Cardiac atrium fibroblast (primary cell): ENCODE data around the gene FREM2. TPM values are rescaled to one million over a fixed set of nuclear protein-coding genes. Genes with fewer than 3 reads are reported as not detected.

Source experiments
- total RNA-seq: library from RNA; depleted of rRNA; stranded (reverse); fragments of >200 nt; gene quantifications from 2 replicates; pipeline ENCODE4 v1.2.3, GENCODE V29; 2015

The FREM2 gene, protein sequence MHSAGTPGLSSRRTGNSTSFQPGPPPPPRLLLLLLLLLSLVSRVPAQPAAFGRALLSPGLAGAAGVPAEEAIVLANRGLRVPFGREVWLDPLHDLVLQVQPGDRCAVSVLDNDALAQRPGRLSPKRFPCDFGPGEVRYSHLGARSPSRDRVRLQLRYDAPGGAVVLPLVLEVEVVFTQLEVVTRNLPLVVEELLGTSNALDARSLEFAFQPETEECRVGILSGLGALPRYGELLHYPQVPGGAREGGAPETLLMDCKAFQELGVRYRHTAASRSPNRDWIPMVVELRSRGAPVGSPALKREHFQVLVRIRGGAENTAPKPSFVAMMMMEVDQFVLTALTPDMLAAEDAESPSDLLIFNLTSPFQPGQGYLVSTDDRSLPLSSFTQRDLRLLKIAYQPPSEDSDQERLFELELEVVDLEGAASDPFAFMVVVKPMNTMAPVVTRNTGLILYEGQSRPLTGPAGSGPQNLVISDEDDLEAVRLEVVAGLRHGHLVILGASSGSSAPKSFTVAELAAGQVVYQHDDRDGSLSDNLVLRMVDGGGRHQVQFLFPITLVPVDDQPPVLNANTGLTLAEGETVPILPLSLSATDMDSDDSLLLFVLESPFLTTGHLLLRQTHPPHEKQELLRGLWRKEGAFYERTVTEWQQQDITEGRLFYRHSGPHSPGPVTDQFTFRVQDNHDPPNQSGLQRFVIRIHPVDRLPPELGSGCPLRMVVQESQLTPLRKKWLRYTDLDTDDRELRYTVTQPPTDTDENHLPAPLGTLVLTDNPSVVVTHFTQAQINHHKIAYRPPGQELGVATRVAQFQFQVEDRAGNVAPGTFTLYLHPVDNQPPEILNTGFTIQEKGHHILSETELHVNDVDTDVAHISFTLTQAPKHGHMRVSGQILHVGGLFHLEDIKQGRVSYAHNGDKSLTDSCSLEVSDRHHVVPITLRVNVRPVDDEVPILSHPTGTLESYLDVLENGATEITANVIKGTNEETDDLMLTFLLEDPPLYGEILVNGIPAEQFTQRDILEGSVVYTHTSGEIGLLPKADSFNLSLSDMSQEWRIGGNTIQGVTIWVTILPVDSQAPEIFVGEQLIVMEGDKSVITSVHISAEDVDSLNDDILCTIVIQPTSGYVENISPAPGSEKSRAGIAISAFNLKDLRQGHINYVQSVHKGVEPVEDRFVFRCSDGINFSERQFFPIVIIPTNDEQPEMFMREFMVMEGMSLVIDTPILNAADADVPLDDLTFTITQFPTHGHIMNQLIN (N-terminal part only)
- not detected in 2 replicates for total RNA-seq

DNA sequence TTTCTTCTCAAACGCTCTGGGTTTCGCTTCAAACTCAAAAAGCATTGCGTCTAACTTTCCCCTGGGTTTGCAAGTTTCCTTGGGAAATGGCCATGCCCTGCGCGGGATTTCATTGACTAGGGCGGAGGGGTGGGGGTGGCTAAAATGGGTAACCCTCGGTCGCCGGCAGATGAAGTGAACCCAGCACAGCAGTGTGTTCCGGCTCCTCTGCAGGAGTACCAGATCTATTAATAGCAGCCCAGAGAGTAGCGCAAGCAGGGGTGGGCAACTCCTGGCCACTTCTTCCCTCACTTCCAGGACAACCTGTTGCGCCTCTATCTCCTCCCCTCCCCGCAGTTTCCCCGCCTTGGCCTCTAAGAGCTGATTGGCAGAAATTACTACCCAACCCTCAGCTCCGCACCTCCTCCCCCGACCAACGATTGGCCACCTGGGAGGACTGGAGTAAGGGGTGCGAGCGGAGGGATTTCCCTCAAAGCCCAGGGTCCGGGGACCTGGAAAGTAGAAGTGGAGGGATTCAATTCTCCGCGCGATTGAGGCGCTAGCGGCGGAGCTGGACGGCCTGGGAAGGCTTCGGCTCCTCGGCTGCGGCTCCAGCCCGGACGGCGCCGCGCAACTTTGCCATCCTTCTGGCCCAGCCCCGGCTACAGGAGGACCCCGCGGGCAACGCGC is at the start of gene FREM2:
TSS of gene FREM2 (plus strand) at position 501 of the 669 bp plus-strand sequence. CDS start 268 bp downstream, outside the sequence.

